MV-4-11 (cell line): Measurements from ENCODE around the gene ZNF536.

Source experiments
- DNase-seq: peaks from one replicate; lab custom pipeline; 2025; lab: John Stamatoyannopoulos, UW

The ZNF536 gene

GRCh38 chr19:30363073-30363472 lies 9.1 kb upstream of the ZNF536 start:
- no peak for DNase-seq

DNA sequence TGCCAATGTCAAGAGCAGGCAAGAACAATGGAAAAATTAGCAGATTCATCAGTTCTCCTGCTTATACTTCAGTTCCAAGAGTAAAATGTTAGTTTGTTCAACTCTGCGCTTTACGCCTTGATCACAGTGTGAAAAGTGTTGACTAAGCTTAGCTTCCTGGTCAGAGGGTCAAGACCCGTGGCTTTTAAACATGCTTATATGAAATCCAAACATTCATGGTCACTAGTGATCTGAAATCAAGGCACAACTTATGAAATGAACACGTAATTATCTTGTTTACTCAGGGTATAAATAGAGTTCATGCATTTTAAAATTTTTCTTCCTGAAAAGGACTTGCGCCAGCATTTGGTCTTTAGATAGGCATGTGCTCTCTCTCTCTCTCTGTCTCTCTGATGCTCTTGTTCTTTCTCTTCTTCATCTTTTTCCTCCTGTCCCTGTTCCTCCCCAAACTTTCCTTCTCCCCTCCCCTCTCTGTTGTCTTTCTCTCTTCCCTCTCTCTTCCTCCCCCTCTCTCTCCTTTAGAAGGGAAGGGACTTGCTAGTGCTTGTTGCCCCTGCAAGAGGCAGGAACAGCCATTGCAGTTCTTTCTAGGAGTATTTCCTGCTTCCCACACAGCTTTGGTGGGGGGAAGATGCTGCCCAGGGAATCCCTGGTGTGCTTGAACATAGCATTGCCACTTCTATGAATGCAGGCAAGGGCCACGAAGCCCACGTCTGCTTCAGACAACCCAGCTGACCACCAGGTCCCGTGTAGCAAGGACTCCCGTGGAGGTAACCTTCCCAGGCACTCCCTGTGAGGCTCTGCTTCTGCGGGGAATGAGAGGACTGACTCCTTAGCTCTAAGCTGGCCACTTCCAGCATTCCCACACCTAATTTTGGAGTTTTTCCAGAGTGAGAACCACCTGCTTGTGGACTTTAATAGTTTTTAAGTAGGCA lies 7.1 kb upstream of the ZNF536 start:
- DNase-seq = no peak

DNA sequence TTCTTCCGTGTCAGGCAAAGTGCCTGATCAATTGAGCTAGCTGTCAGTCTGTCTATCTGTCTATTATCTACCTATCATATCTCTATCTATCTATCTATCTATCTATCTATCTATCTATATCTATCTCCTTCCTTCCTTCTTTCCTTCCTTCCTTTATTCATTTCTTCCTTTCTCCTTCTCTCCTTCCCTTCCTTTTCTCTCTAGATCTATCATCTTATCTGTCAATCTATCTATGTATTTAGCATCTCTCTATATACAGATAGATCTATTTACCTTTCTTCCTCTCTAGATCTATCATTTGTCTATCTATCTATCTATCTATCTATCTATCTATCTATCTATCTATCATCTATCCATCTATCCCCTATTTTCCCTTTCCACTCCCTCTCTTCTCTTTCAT lies 5.9 kb upstream of the ZNF536 start:
- DNase-seq = no peak

GRCh38 chr19:30367006-30367405 lies 5.2 kb upstream of the ZNF536 start:
- no peak for DNase-seq

GRCh38 chr19:30367421-30367820 lies 4.8 kb upstream of the ZNF536 start:
- no peak for DNase-seq

DNA sequence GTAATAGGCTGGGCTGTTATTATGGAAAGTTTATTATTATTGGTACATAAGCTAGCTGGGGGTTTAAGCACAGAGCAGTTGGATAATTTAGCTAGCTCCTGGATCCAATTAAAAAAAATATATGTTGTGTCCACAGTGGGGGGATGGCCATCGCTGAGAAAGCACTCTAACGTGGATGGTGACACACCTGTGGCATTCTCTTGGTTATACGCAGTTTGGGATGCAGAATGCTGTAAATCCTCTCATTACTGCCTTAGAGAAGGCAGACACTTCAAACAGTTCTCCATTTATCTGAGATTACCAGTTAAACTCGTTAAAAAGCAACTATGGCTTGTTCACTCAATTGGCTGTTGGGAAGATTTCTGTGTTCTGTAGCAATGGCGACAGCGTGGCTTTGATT lies 2.4 kb upstream of the ZNF536 start:
- DNase-seq = no peak

DNA sequence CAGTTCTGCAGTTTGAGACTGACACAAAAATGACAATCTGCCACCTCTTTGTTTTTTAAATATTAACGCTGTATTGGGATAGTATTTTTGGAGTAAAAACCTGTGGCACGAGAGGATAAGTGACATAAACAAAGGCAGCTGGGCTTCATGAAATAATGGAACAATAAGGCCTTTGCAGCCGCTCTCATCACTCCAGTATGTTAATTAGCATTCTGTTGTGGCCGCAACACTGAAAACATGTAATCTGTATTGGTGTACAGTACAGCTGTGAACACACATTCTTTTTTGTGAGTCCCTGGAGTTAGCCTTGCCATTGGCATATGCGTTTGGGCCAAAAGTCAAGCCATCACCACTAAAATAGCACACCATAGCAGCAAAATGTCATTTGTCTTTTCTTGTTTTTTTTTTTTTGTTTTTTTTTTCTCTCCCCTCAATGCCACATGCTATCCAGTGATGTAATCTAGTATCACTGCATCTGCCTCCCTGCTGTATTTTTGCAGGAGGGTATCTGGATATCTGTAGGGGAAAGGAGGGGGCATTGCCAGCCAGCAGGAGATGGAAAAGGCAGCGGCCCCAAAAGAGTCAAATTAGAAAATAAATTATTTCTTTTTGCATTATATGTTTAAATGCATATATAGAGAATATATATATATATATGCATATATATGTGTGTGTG lies 885 bp upstream of the ZNF536 start:
- no peak for DNase-seq

- DNase-seq = no peak
Measured at GRCh38 chr19:30373593-30373992, 1.4 kb downstream of the ZNF536 start.

- DNase-seq = no peak
Measured at GRCh38 chr19:30374539-30374864, 2.3 kb downstream of the ZNF536 start.

DNA sequence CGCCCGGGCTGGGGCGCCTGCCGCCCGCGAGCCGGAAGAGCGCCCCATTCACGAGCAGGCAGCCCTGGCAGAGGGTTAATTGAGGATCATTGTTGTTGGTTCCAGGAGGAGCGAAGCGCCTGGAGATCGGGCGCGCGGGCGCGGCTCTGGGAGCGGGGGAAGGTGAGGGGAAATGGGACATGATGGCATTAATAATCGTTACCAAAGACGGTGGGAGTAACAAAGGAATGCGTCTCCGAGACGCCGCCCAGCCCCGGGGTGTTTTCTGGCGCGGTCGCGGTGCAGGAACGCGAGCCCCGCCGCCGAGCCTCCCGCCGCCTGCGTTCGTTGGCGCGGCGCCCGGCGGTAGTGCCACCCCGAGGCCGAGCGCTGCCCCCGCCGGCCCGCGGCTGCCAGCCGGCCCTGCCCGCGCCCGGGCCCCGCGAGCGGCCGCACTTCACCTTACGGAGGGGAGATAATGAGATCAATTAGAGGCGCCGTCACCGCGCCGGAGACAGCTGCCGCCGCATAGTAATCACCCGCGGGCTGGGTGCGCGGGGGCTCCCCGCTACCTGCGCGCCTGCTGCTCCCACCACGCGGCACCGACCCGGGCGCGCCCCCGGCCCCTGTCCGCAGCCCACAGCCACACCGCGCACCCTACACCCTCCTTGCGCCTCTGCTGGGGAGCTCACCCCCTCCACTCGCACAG lies 2.8 kb downstream of the ZNF536 start:
- no peak for DNase-seq

- DNase-seq = no peak
Measured at GRCh38 chr19:30375553-30376031, 3.4 kb downstream of the ZNF536 start.

DNA sequence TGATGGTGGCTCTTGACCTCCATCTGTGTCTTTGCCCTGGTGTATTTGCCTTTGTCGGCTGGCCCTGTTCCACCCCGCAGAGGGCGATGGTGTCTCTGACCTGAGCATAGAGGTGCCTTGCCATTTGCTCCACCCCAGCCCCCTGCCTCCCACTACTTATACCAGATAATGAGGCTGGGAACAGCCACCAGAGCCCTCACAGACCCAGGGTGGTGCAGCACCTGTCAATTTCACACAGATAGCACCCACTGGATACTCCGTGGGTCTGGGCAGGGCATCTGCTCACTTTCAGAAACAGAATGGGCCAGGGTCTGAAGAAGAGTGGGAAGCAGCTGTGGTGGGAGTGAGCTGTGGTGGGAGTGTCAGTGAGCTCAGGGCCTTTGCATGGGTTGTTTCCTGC lies 4.1 kb downstream of the ZNF536 start:
- no peak for DNase-seq

DNA sequence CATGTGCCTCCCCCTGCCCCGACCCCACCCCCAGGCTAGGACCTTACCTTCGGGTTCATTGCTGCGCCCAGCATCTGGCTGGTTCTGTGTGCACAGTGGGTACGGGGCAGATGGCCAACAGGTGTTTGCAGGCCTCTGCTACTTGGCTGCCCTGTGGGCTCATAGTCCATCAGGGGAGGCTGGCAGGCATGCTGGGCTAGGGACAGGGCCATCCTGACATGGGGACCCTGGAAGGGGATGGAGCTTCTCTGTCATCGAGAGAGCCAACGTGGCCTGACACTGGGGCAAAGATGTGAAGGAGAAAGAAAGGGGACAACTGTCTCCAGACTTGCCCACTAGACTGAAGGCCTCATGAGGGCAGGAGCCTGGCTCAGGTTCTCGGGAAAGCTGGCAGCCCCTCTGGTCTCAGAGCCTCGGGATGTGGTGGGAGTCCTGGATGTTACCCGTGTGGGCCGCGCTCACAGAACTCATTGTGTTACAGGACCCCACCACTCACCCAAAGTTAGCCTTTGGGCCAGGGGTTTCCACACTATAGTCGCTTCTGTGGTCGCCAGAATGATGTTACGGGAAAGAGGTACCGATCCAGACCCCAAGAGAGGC lies 4.7 kb downstream of the ZNF536 start:
- no peak for DNase-seq

DNA sequence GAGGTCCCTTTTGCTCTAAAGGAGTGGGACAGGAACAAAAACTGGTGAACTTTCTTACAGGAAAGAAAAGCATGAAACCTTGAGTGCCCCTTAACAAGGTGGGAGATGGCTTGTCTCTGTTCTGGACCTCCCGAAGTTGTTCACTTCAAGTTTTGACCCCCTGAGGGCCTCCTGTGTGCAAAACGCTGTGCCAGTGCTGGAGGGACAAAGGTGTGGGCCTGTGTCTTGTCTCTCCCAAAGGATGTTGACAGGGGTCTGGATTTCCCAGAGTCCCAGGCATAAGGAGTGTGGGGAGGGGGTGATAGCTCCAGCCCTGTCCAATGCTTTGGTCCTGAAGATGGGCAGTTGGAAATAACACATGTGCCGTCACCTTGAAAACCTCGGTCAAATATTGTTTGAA lies 6.5 kb downstream of the ZNF536 start:
- DNase-seq = no peak

GRCh38 chr19:30379841-30380610 lies 7.8 kb downstream of the ZNF536 start:
- DNase-seq = no peak

- no peak for DNase-seq
Measured at GRCh38 chr19:30381366-30381765, 9.2 kb downstream of the ZNF536 start.

DNA sequence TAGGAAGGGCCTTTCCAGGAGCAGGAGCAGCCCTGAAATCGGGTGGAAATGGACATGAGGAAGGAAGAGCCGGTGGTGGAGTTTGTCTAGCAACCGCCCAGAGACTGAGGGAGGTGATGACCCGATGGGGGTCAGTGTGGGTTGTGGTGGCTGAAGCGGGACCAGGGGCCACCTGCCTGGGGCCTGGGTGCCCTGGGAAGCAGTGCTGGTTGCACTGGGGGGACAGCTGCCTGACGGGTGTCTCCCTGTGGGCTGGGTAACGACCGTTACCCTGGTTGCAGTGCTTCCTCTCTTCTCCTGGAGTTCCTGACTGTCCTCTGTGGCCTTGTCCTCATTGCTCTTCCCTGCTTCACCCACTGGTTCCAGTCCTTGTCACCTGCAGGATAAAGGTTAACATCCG lies 13.0 kb downstream of the ZNF536 start:
- no peak for DNase-seq

GRCh38 chr19:30385666-30386065 lies 13.5 kb downstream of the ZNF536 start:
- no peak for DNase-seq

- DNase-seq = no peak
Measured at GRCh38 chr19:30386551-30387143, 14.5 kb downstream of the ZNF536 start.

DNA sequence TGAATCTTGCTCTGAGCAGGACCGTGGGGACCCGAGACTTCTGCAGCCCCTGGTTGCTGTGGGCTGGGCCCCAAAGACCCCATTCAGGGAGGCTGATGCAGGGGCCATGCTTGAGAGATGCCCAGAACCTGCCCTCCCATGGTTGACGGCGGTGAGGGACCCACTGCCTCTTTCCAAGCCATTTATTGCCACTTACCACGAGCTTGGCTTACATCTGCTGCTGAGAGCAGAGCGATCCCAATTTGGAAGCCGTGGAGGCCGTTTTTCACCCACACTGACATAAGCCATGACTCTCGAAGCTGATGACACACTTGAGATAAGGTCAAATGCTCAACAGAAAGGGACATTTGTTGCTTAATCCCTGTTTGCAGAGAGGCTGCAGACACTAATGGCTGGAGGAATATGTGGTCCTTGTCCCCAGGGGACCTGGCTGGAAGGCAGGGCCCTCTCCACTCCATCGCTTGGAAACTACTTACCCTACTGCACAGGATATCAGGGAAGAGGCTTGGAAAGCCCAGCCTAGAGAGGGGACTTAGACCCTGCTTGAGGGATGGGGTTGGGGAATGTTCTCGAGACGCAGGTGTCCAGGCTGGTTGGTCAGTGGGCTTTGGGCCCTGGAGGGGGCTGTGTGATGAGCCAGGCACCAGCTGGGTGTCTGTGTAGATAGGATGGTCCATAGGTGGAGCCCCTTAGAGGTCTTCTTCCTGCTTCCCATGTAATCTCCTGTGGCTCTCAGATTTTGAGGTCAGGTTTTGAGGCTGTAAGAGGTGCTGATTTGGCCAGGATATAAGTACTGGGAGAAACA lies 15.3 kb downstream of the ZNF536 start:
- no peak for DNase-seq
